ENCODE measurements around the gene SMIM13. TPM values are rescaled to one million over a fixed set of nuclear protein-coding genes. Genes with fewer than 3 reads are reported as not detected.

The SMIM13 gene
- total RNA-seq, 1 experiment from 2014 or later = 28.1 TPM

DNA sequence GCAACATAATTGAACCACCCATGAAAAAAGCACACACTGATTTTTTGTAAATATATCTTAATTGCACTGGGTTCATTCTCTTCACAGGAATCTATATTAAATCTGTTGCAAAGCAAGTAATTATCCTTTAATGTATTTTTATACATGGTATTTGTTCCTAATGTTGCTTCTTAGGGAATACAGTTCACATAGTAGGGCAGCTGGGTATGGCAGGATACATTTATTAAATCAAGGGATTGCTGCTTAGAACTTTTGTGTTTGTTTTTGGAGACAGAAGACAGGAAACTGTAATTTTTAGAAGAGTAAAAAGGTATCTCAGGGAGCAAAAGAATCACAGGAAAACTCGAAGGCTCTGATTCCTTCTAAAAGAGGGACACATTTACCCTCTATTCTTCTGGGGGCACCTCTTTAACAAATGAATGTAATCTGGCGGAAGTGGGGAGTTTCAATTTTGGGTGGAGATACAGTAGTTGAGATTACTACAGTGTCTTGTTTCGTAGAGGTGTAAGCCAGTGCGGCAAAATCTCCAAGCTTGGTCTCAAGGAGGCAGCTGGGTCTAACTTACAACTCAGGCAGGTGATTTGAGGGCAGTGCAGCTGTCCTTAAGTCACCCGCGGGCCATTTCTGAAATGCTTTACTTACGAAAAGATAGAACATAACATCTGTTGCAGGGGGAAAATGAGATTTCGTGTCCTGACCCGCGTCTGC lies 812 bp upstream of the SMIM13 start:
- Mint-ChIP-seq H3K4me3 (ENCODE audit: unreplicated experiment) (peak overlapping the region; percentile 96), H3K27me3 (ENCODE audit: insufficient read depth, unreplicated experiment) (no peaks in the 10 kb centered on the region), H3K4me1 (ENCODE audit: insufficient read depth, unreplicated experiment) (peaks cover 11% of the 10 kb centered on the region), H3K9me3 (ENCODE audit: unreplicated experiment) (no peaks in the 10 kb centered on the region), H3K27ac (ENCODE audit: low read depth, unreplicated experiment) (peak overlapping the region; percentile 54), H3K36me3 (ENCODE audit: insufficient read depth, unreplicated experiment) (no peaks in the 10 kb centered on the region)
- DNase-seq (ENCODE audit: unreplicated experiment) = peak; percentile 44
- intact Hi-C loops (cut with micrococcal nuclease) = loop anchor here (1.0 to 10.0 kb wide), 3 partner anchors 51 to 482 kb away; partner anchors contain the start of gene NEDD9
- POLR2A ChIA-PET = interaction anchor here (0.6 to 2.4 kb wide), 18 partner anchors 8 to 480 kb away, joined by 3 to 18 read pairs (median 4); no protein-coding TSS in a partner anchor
- CTCF ChIA-PET = interaction anchor here (0.8 to 2.0 kb wide), 6 partner anchors 11 to 483 kb away, joined by 3 to 7 read pairs (median 4); no protein-coding TSS in a partner anchor
- BruUV-seq (replicated peaks) = TSS peak; percentile 50
- TF ChIP-seq, protein P1, sequence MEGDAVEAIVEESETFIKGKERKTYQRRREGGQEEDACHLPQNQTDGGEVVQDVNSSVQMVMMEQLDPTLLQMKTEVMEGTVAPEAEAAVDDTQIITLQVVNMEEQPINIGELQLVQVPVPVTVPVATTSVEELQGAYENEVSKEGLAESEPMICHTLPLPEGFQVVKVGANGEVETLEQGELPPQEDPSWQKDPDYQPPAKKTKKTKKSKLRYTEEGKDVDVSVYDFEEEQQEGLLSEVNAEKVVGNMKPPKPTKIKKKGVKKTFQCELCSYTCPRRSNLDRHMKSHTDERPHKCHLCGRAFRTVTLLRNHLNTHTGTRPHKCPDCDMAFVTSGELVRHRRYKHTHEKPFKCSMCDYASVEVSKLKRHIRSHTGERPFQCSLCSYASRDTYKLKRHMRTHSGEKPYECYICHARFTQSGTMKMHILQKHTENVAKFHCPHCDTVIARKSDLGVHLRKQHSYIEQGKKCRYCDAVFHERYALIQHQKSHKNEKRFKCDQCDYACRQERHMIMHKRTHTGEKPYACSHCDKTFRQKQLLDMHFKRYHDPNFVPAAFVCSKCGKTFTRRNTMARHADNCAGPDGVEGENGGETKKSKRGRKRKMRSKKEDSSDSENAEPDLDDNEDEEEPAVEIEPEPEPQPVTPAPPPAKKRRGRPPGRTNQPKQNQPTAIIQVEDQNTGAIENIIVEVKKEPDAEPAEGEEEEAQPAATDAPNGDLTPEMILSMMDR (IDR thresholded peaks at IDR 0.05; ENCODE audit: unreplicated experiment) = no peak

DNA sequence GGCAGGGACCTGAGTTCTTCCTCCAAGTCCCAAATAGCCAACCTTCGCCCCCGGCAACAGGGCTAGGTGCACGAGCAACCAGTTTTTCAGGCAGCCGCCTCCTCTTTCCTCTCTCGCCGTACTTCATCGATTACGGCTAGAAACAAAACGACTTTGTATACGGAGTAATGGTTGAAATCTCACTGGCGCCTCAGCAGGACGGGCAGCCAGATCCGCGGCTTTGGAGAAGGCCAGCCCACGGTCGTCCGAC lies 333 bp upstream of the SMIM13 start:
- ChIA-PET CTCF (interaction anchor here (0.8 to 1.5 kb wide), 5 partner anchors 10 to 403 kb away, joined by 3 to 7 read pairs (median 3); no protein-coding TSS in a partner anchor), POLR2A (interaction anchor here (0.6 to 2.4 kb wide), 21 partner anchors 9 to 480 kb away, joined by 3 to 18 read pairs (median 3); no protein-coding TSS in a partner anchor)
- TF ChIP-seq, protein P1 (IDR thresholded peaks at IDR 0.05; ENCODE audit: unreplicated experiment) = no peak
- Mint-ChIP-seq H3K27ac (ENCODE audit: low read depth, unreplicated experiment) (peak overlapping the region; percentile 54), H3K27me3 (ENCODE audit: insufficient read depth, unreplicated experiment) (no peaks in the 10 kb centered on the region), H3K36me3 (ENCODE audit: insufficient read depth, unreplicated experiment) (no peaks in the 10 kb centered on the region), H3K4me1 (ENCODE audit: insufficient read depth, unreplicated experiment) (peaks cover 11% of the 10 kb centered on the region), H3K9me3 (ENCODE audit: unreplicated experiment) (no peaks in the 10 kb centered on the region), H3K4me3 (ENCODE audit: unreplicated experiment) (peak overlapping the region; percentile 96)
- intact Hi-C loops (cut with micrococcal nuclease) = loop anchor here (1.0 to 10.0 kb wide), 3 partner anchors 51 to 482 kb away; partner anchors contain the start of gene NEDD9
- BruUV-seq (replicated peaks) = no TSS peak
- no peak for DNase-seq (ENCODE audit: unreplicated experiment)

DNA sequence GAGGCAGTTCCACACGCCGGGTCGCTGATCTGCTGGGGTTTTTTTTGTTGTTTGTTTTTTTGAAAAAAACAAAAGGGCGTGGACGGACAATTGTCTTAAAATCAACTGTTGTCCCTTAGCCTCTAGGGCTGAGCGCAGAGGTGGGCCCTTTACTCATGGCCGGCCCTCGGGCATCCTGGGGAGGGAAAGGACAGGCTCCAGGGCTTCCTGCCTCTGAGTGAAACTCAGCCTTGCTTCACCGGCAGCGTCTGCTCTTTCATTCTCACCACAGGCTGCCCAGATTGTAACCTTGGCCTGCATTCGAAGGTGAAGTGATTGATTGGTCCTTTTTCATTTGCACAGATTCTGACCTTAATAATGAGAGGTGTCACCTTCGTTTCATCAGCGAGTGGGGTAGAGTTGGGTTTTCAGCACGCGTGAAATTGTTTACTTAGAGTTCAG lies 797 bp downstream of the SMIM13 start:
- TF ChIP-seq, protein P1 (IDR thresholded peaks at IDR 0.05; ENCODE audit: unreplicated experiment) = no peak
- CTCF ChIA-PET = interaction anchor here (0.7 to 3.1 kb wide), 4 partner anchors 22 to 422 kb away, joined by 3 to 19 read pairs (median 4); no protein-coding TSS in a partner anchor
- peak overlapping the region; percentile 96 for H3K4me3 Mint-ChIP-seq (ENCODE audit: unreplicated experiment)
- BruUV-seq (replicated peaks) = no TSS peak
- H3K27me3 Mint-ChIP-seq (ENCODE audit: insufficient read depth, unreplicated experiment) = no peaks in the 10 kb centered on the region
- H3K9me3 Mint-ChIP-seq (ENCODE audit: unreplicated experiment) = no peaks in the 10 kb centered on the region
- peak overlapping the region; percentile 71 for H3K27ac Mint-ChIP-seq (ENCODE audit: low read depth, unreplicated experiment)
- POLR2A ChIA-PET = interaction anchor here (0.8 to 3.2 kb wide), 11 partner anchors 18 to 143 kb away, joined by 3 to 31 read pairs (median 6); no protein-coding TSS in a partner anchor
- no peaks in the 10 kb centered on the region for H3K36me3 Mint-ChIP-seq (ENCODE audit: insufficient read depth, unreplicated experiment)
- peak; percentile 67 for DNase-seq (ENCODE audit: unreplicated experiment)
- H3K4me1 Mint-ChIP-seq (ENCODE audit: insufficient read depth, unreplicated experiment) = peaks cover 11% of the 10 kb centered on the region
- intact Hi-C loops (cut with micrococcal nuclease) = loop anchor here (1.0 to 10.0 kb wide), 4 partner anchors 45 to 480 kb away; partner anchors contain the start of gene NEDD9

DNA sequence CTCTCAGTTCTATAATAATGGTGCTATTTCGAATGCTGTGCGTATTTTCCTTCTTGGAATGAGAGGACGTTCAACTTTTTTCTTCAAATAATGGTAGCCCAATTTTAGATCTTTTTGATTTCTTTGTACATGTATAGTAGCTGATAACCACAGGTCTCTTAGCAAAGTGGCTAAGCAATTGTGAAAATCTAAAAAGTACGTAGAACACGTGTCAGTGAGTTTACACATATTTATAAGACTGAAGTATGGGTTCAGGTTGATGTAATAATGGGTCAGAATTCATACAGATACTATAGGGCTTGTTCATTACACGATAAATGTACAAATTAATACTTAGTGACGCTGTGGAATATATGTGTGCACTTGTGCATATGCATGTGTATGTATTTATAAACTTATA lies 1.3 kb downstream of the SMIM13 start:
- H3K4me1 Mint-ChIP-seq (ENCODE audit: insufficient read depth, unreplicated experiment) = peaks cover 11% of the 10 kb centered on the region
- no peak for DNase-seq (ENCODE audit: unreplicated experiment)
- BruUV-seq (replicated peaks) = no TSS peak

More for the DNA sequence above, 1.3 kb downstream of the SMIM13 start:
- H3K27me3 Mint-ChIP-seq (ENCODE audit: insufficient read depth, unreplicated experiment) = no peaks in the 10 kb centered on the region
- CTCF ChIA-PET = interaction anchor here (0.7 to 3.1 kb wide), 5 partner anchors 22 to 480 kb away, joined by 3 to 19 read pairs (median 3); no protein-coding TSS in a partner anchor
- POLR2A ChIA-PET = interaction anchor here (0.8 to 3.2 kb wide), 11 partner anchors 19 to 144 kb away, joined by 3 to 31 read pairs (median 6); no protein-coding TSS in a partner anchor
- intact Hi-C loops (cut with micrococcal nuclease) = loop anchor here (1.0 to 10.0 kb wide), 4 partner anchors 44 to 480 kb away; partner anchors contain the start of gene NEDD9
- peak overlapping the region; percentile 96 for H3K4me3 Mint-ChIP-seq (ENCODE audit: unreplicated experiment)
- peaks cover 4% of the 10 kb centered on the region for H3K36me3 Mint-ChIP-seq (ENCODE audit: insufficient read depth, unreplicated experiment)
- H3K27ac Mint-ChIP-seq (ENCODE audit: low read depth, unreplicated experiment) = peak overlapping the region; percentile 71
- TF ChIP-seq, protein P1 (IDR thresholded peaks at IDR 0.05; ENCODE audit: unreplicated experiment) = no peak
- no peaks in the 10 kb centered on the region for H3K9me3 Mint-ChIP-seq (ENCODE audit: unreplicated experiment)
